Mesothelial cell of epicardium (in vitro differentiated cells): ENCODE measurements around the gene CFAP299. TPM values are rescaled to one million over a fixed set of nuclear protein-coding genes. Genes with fewer than 3 reads are reported as not detected.

Experiments used
- DNase-seq, 2 experiments: peaks; one replicate each; pipeline ENCODE4 v3.0.0; 2021; ENCODE audit warnings: low spot score in 2 of 2; ENCODE audit not compliant: unreplicated experiment in 2 of 2
- H3K27ac Mint-ChIP-seq: 2 replicates; pipeline ENCODE4 v1.8.0; 2021; ENCODE audit warnings: mixed read lengths
- H3K27me3 Mint-ChIP-seq: 2 replicates; pipeline ENCODE4 v1.8.0; 2021; ENCODE audit warnings: low read depth, mixed read lengths
- H3K36me3 Mint-ChIP-seq: 2 replicates; pipeline ENCODE4 v1.8.0; 2021; ENCODE audit warnings: mixed read lengths
- H3K4me1 Mint-ChIP-seq: 2 replicates; pipeline ENCODE4 v1.8.0; 2021; ENCODE audit warnings: mixed read lengths
- H3K4me3 Mint-ChIP-seq: 2 replicates; pipeline ENCODE4 v1.8.0; 2021; ENCODE audit warnings: mild to moderate bottlenecking, moderate library complexity, mixed read lengths
- H3K9me3 Mint-ChIP-seq: 2 replicates; pipeline ENCODE4 v1.8.0; 2021; ENCODE audit warnings: mixed read lengths
- total RNA-seq: library from RNA; stranded (reverse); gene quantifications from 3 replicates; pipeline ENCODE4 v1.2.1, GENCODE V29; 2021
- TF ChIP-seq, protein P1 (sequence below): fragments of 200-600 bp; sonication (generic); IDR thresholded peaks from one replicate; pipeline ENCODE4 v1.5.0; 2021; ENCODE audit warnings: antibody characterized with exemption; ENCODE audit not compliant: unreplicated experiment

The CFAP299 gene
- total RNA-seq, 1 donor from 2014 or later: 0.22 TPM

DNA sequence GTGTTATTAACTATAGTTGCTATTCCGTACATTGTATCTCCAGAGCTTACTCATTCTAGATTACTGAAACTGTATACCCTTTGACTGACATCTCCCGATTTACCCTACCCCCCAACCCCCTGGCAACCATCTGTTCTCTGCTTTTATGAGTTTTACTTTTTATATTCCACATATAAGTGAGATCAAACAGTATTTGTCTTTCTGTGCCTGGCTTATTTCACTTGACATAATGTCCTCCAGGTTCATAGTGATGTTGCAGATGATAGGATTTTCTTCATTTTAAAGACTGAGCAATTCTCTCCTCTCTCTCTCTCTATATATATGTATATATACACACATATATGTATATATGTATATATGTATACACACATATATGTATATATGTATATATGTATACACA is 54.6 kb downstream of the CFAP299 start:
- Mint-ChIP-seq H3K4me3 (no peak overlapping the region), H3K27me3 (no peaks in the 10 kb centered on the region), H3K27ac (no peak overlapping the region), H3K4me1 (no peaks in the 10 kb centered on the region), H3K9me3 (peaks cover 11% of the 10 kb centered on the region), H3K36me3 (no peaks in the 10 kb centered on the region)
- TF ChIP-seq, protein P1, sequence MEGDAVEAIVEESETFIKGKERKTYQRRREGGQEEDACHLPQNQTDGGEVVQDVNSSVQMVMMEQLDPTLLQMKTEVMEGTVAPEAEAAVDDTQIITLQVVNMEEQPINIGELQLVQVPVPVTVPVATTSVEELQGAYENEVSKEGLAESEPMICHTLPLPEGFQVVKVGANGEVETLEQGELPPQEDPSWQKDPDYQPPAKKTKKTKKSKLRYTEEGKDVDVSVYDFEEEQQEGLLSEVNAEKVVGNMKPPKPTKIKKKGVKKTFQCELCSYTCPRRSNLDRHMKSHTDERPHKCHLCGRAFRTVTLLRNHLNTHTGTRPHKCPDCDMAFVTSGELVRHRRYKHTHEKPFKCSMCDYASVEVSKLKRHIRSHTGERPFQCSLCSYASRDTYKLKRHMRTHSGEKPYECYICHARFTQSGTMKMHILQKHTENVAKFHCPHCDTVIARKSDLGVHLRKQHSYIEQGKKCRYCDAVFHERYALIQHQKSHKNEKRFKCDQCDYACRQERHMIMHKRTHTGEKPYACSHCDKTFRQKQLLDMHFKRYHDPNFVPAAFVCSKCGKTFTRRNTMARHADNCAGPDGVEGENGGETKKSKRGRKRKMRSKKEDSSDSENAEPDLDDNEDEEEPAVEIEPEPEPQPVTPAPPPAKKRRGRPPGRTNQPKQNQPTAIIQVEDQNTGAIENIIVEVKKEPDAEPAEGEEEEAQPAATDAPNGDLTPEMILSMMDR: no peak
- no peak for DNase-seq

DNA sequence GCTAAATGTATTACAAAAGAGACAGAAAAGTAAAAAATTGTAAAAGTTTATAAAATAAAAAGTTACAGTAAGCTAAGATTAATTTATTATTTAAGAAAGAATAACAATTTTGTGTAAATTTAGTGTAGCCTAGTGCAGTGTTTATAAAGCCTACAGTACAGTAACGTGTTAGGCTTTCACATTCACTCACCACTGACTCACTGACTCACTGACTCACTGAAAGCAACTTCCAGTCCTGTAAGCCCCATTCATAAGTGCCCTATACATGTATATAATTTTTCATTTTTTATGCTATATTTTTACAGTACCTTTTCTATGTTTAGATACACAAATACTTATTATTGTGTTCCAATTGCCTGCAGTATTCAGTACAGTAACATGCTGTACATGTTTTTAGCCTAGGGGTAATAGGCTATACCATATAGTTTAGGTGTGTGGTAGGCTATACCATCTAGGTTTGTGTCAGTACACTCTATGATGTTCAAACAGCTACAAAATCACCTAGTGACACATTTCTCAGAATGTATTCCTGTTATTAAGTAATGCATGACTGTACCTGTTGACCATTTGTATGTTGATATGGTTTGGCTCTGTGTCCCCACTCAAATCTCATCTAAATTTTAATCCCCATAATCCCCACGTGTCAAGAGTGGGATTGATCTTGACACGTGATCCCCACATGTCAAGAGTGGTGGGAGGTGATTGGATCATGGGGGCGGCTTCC is 57.9 kb downstream of the CFAP299 start:
- Mint-ChIP-seq H3K36me3 (no peaks in the 10 kb centered on the region), H3K9me3 (peaks cover 14% of the 10 kb centered on the region), H3K27me3 (no peaks in the 10 kb centered on the region), H3K4me1 (no peaks in the 10 kb centered on the region), H3K27ac (no peak overlapping the region), H3K4me3 (no peak overlapping the region)
- TF ChIP-seq, protein P1: no peak
- DNase-seq: no peak

DNA sequence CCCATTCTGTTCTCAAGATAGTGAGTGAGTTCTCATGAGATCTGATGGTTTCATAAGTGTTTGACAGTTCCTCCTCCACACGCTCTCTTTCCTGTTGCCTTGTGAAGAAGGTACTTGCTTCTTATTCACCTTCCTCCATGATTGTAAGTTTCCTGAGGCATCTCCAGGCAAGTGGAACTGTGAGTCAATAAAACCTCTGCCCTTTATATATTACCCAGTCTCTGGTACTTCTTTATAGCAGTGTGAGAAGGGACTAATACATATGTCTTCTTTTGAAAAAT is 58.4 kb downstream of the CFAP299 start:
- Mint-ChIP-seq H3K4me1 (no peaks in the 10 kb centered on the region), H3K27me3 (no peaks in the 10 kb centered on the region), H3K27ac (no peak overlapping the region), H3K9me3 (peaks cover 14% of the 10 kb centered on the region), H3K4me3 (no peak overlapping the region), H3K36me3 (no peaks in the 10 kb centered on the region)
- no peak for DNase-seq
- TF ChIP-seq, protein P1: no peak

DNA sequence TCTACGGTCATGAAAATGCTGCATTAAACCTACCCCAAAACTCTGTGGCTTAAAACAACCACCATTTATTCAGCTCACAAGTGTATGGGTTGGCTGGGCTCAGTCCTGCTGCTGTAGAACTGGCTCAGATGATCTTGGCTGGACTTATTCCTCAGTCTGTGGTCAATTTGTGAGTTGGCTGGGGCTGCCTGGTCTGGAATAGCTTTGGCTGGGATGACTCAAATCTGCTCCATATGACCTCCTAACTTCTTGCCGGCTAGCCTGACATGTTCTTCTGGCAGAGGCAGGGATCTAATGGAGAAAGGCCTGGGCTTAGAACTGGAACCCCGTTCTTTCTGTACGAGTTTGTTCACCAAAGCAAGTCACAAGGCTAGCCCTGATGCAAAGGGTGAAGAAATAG is 71.7 kb downstream of the CFAP299 start:
- no peak overlapping the region for H3K27ac Mint-ChIP-seq
- H3K27me3 Mint-ChIP-seq: peaks cover 2% of the 10 kb centered on the region
- H3K4me1 Mint-ChIP-seq: no peaks in the 10 kb centered on the region
- TF ChIP-seq, protein P1: no peak
- no peak for DNase-seq
- H3K9me3 Mint-ChIP-seq: peaks cover 3% of the 10 kb centered on the region
- H3K4me3 Mint-ChIP-seq: no peak overlapping the region
- no peaks in the 10 kb centered on the region for H3K36me3 Mint-ChIP-seq

DNA sequence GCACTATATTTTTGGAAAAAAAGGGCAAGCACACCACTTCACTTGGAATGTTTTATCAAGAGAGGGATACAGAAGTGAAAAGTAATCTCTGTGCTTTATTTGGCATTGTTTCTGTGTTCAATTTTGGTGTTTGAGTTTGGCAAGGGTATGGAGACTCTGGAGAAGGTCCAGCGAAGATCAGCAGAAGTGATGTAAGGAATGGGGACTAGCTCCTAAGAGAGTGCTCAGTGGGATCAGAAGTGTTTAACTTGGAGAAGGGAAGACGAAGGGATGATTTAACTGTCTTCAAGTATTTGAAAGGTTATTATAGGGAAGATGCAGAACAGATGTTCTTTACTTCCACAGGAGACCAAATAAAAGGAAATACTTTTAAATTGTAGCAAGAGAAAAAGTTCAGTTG is 74.3 kb downstream of the CFAP299 start:
- Mint-ChIP-seq H3K9me3 (no peaks in the 10 kb centered on the region), H3K4me1 (no peaks in the 10 kb centered on the region), H3K4me3 (no peak overlapping the region), H3K27me3 (peaks cover 2% of the 10 kb centered on the region), H3K27ac (no peak overlapping the region), H3K36me3 (no peaks in the 10 kb centered on the region)
- TF ChIP-seq, protein P1: no peak
- no peak for DNase-seq

DNA sequence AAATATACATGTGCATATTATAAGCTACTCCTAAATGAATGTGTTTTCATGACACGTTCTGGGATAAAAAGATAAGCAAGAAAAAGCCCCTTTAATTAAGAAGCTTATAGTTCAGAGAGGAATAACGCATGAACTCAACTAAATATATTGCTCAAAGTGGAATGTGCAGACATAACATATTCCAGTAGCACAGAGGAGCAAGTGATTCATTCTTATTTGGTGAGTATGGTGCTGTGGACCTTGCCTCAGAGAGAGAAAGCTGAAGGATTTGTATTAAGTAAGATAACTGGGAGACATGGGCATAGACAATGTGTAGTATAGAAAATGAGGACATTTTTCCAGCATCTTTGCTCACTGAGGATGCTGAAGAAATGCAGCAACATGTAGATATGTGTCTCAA is 76.8 kb downstream of the CFAP299 start:
- TF ChIP-seq, protein P1: no peak
- H3K27ac Mint-ChIP-seq: no peak overlapping the region
- H3K27me3 Mint-ChIP-seq: peaks cover 2% of the 10 kb centered on the region
- DNase-seq: no peak
- H3K4me3 Mint-ChIP-seq: no peak overlapping the region
- H3K4me1 Mint-ChIP-seq: no peaks in the 10 kb centered on the region
- no peaks in the 10 kb centered on the region for H3K36me3 Mint-ChIP-seq
- H3K9me3 Mint-ChIP-seq: no peaks in the 10 kb centered on the region
